Measurements from ENCODE around the gene POLR2L.

- TF ChIP-seq, protein P1, sequence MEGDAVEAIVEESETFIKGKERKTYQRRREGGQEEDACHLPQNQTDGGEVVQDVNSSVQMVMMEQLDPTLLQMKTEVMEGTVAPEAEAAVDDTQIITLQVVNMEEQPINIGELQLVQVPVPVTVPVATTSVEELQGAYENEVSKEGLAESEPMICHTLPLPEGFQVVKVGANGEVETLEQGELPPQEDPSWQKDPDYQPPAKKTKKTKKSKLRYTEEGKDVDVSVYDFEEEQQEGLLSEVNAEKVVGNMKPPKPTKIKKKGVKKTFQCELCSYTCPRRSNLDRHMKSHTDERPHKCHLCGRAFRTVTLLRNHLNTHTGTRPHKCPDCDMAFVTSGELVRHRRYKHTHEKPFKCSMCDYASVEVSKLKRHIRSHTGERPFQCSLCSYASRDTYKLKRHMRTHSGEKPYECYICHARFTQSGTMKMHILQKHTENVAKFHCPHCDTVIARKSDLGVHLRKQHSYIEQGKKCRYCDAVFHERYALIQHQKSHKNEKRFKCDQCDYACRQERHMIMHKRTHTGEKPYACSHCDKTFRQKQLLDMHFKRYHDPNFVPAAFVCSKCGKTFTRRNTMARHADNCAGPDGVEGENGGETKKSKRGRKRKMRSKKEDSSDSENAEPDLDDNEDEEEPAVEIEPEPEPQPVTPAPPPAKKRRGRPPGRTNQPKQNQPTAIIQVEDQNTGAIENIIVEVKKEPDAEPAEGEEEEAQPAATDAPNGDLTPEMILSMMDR (IDR thresholded peaks at IDR 0.05), result peak in 3 of 6 experiments; percentile 17 to 32 (median 28)
- peak; percentile 99 for TF ChIP-seq POLR2AphosphoS5 (IDR thresholded peaks at IDR 0.05)
Measured at GRCh38 chr11:843818-844692, 1.7 kb upstream of the POLR2L start.
